HUDEP-2 (cell line): ENCODE data around the gene ATF1.
"Not testable (repeated sequence)": the region's sequence is repeated elsewhere in the genome, so short reads cannot be mapped to it uniquely, and the experiment has no call there.

ENCODE experiments used
- DNase-seq, 76 experiments: peaks; one replicate each; lab custom pipeline; 2025; ENCODE audit not compliant: unreplicated experiment in 76 of 76; lab: John Stamatoyannopoulos, UW

Gene ATF1

GRCh38 chr12:50848963-50849362 is 85.1 kb downstream of the ATF1 start:
- no peak for DNase-seq

GRCh38 chr12:50855218-50855617 is 91.3 kb downstream of the ATF1 start:
- not testable (repeated sequence) for DNase-seq

GRCh38 chr12:50855679-50856078 is 91.8 kb downstream of the ATF1 start:
- DNase-seq: not testable (repeated sequence)

- no peak for DNase-seq
Measured at GRCh38 chr12:50859621-50860310, 95.9 kb downstream of the ATF1 start.

- DNase-seq: no peak
Measured at GRCh38 chr12:50862316-50862715, 98.4 kb downstream of the ATF1 start.

GRCh38 chr12:50865266-50865665 is 101.4 kb downstream of the ATF1 start:
- DNase-seq: no peak

DNA sequence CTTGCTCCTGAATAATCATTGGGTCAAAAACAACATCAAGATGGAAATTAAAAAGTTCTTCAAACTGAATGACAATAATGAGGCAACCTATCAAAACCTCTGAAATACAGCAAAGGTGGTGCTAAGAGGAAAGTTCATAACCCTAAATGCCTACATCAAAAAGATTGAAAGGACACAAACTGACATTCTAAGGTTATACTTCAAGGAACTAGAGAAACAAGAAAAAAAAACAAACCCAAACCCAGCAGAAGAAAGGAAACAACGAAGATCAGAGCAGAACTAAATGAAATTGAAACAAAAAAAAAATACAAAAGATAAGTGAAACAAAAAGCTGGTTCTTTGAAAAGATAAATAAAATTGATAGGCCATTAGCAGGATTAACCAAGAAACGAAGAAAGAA is 105.0 kb downstream of the ATF1 start:
- DNase-seq: not testable (repeated sequence)
